ENCODE data around the gene CACNA2D1.

DNA sequence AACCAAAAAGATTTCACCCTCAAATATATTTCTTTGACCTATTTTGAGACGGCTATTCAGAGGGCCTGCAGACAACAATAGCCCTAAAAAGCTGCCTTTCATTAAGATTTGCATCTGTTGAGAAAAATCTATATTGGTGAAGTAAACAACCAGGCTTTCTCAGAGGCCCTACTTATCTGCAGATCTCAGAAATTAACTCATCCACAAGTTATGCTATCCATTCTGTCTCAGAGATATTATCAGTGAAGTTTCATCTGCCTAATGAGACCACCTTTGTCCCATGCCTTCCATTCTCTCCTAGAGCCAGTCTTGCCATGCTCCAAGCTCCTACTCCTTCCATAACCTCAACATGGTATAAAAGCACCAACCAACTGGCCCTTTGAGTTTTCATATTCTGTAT, 130.3 kb downstream of the CACNA2D1 start:
- TF ChIP-seq, protein P1, sequence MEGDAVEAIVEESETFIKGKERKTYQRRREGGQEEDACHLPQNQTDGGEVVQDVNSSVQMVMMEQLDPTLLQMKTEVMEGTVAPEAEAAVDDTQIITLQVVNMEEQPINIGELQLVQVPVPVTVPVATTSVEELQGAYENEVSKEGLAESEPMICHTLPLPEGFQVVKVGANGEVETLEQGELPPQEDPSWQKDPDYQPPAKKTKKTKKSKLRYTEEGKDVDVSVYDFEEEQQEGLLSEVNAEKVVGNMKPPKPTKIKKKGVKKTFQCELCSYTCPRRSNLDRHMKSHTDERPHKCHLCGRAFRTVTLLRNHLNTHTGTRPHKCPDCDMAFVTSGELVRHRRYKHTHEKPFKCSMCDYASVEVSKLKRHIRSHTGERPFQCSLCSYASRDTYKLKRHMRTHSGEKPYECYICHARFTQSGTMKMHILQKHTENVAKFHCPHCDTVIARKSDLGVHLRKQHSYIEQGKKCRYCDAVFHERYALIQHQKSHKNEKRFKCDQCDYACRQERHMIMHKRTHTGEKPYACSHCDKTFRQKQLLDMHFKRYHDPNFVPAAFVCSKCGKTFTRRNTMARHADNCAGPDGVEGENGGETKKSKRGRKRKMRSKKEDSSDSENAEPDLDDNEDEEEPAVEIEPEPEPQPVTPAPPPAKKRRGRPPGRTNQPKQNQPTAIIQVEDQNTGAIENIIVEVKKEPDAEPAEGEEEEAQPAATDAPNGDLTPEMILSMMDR (IDR thresholded peaks at IDR 0.05) = no peak
- TF ChIP-seq POLR2A (IDR thresholded peaks at IDR 0.05) = no peak
